IMR-90 (cell line): ENCODE measurements around the gene NKAIN4.

Source experiments
- CEBPB ChIP-seq: IDR thresholded peaks from 2 replicates; pipeline ENCODE4 v1.6.1; 2012; ENCODE audit warnings: low read depth, low read length, improper control_type of control experiment
- CTCF ChIP-seq: conservative IDR thresholded peaks from 2 replicates; pipeline ENCODE4 v1.5.1; 2012; ENCODE audit warnings: mild to moderate bottlenecking, low read depth, low read length, improper control_type of control experiment
- RAD21 ChIP-seq: IDR thresholded peaks from 2 replicates; pipeline ENCODE4 v1.6.1; 2012; ENCODE audit warnings: low read length, improper control_type of control experiment
- RFX5 ChIP-seq: IDR thresholded peaks from 2 replicates; pipeline ENCODE4 v1.8.0; 2012; ENCODE audit warnings: low read depth, mild to moderate bottlenecking, low read length, moderate library complexity

DNA sequence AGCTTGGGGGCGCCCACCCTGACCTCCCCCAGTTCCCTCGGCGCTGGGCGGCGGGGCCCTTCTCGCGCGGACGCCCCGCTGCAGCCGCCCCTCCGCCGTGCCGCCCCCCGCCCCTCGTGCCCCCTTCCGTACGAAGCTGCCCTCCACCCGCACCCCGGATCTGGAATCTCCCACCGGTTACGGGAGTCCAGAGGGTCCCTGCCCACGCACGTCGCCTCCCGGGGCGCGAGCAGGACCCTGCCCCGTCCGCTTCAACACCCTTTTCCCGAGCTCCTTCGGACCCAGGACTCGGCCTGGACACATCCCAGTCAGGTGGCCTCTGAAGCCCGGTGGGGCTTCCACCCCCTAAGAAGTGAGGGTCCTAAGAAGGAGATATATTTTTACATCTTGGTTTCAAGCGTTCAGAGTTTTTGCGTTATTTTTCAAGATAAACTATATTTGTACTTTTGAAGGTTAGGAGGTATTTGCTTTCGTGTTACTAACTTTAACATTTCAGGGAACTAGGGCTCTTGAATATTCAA, 18.9 kb upstream of the NKAIN4 start:
- no peak for TF ChIP-seq RAD21
- TF ChIP-seq RFX5 = no peak
- TF ChIP-seq CTCF = no peak
- TF ChIP-seq CEBPB = no peak
